GM12878 (cell line): Measurements from ENCODE around the gene CLDN24. TPM values are rescaled to one million over a fixed set of nuclear protein-coding genes. Genes with fewer than 3 reads are reported as not detected.

Experiments used
- ATAC-seq: fragments of 200-7000 bp; cut with Tn5 transposase; 3 replicates; pipeline ENCODE4 v1.9.1; 2020; ENCODE audit warnings: mild to moderate bottlenecking, moderate library complexity
- BruUV-seq: library from RNA; stranded (reverse); fragments of 400-500 nt; replicated peaks from 2 replicates; lab custom pipeline; 2021; lab: Mats Ljungman, UMichigan
- CTCF ChIA-PET: fragments of 300-600 bp; sonication (Branson Sonifier 250); formaldehyde crosslinking; extraction: SDS; loops from one replicate; lab custom pipeline; 2021; ENCODE audit warnings: inconsistent platforms; lab: Yijun Ruan, JAX
- POLR2A ChIA-PET: fragments of 350-600 bp; formaldehyde crosslinking; extraction: SDS; loops from one replicate; lab custom pipeline; 2021; ENCODE audit warnings: inconsistent platforms; lab: Charles Lee
- RAD21 ChIA-PET: fragments of 300-600 bp; sonication (Branson Sonifier 250); formaldehyde crosslinking; loops from one replicate; lab custom pipeline; 2023; ENCODE audit warnings: antibody characterized with exemption; ENCODE audit not compliant: unreplicated experiment; lab: Charles Lee
- SMC1A ChIA-PET: fragments of 300-600 bp; sonication (Branson Sonifier 250); formaldehyde crosslinking; loops from one replicate; lab custom pipeline; 2023; ENCODE audit not compliant: unreplicated experiment, uncharacterized antibody; lab: Charles Lee
- DNase-seq: peaks from one replicate; pipeline ENCODE4 v3.0.0-alpha.2; 2011; ENCODE audit warnings: low read depth, low spot score
- FAIRE-seq: peaks from 3 replicates; lab custom pipeline; 2011; peaks lifted over from hg19 to GRCh38; lab: Jason Lieb, UNC
- H2AFZ ChIP-seq: 2 replicates; pipeline ENCODE4 v1.6.0; 2011; ENCODE audit warnings: low read depth, low read length, control low read depth; ENCODE audit not compliant: control insufficient read depth
- H3K27ac ChIP-seq: 2 replicates; pipeline ENCODE4 v1.5.1; 2011; ENCODE audit warnings: control low read depth; ENCODE audit not compliant: control insufficient read depth, insufficient read depth
- H3K27me3 ChIP-seq, 2 experiments: replicated peaks in 1 of 2; 2 replicates each; pipeline versions ENCODE4 v1.6.0 to v1.6.1; 2011; ENCODE audit warnings: low read length in 1 of 2; ENCODE audit not compliant: control insufficient read depth in 2 of 2, insufficient read depth in 2 of 2
- H3K36me3 ChIP-seq, 2 experiments: 2 replicates each; pipeline ENCODE4 v1.5.1; 2011; ENCODE audit warnings: low read length in 1 of 2; ENCODE audit not compliant: control insufficient read depth in 2 of 2, insufficient read depth in 2 of 2
- H3K4me1 ChIP-seq: 2 replicates; pipeline ENCODE4 v1.6.1; 2011; ENCODE audit warnings: mild to moderate bottlenecking, low read length, moderate library complexity, mixed read lengths; ENCODE audit not compliant: control insufficient read depth, insufficient read depth
- H3K4me2 ChIP-seq: 2 replicates; pipeline ENCODE4 v1.6.0; 2011; ENCODE audit warnings: control low read depth; ENCODE audit not compliant: control insufficient read depth, insufficient read depth
- H3K4me3 ChIP-seq: fragments of 200-600 bp; sonication (generic); 2 replicates; pipeline ENCODE4 v1.5.1; 2016
- H3K79me2 ChIP-seq: 2 replicates; pipeline ENCODE4 v1.6.0; 2011; ENCODE audit warnings: low read length; ENCODE audit not compliant: control insufficient read depth, insufficient read depth
- H3K9ac ChIP-seq: 2 replicates; pipeline ENCODE4 v1.8.0; 2011; ENCODE audit warnings: low read length, control low read depth, mixed read lengths; ENCODE audit not compliant: control insufficient read depth, insufficient read depth
- H3K9me3 ChIP-seq: replicated peaks from 3 replicates; pipeline ENCODE4 v1.5.1; 2011; ENCODE audit warnings: mild to moderate bottlenecking, low read length; ENCODE audit not compliant: control insufficient read depth, insufficient read depth
- H4K20me1 ChIP-seq: 2 replicates; pipeline ENCODE4 v1.6.0; 2011; ENCODE audit not compliant: control insufficient read depth, insufficient read depth
- CEBPB ChIP-seq, 2 experiments: fragments of 150-350 bp in 1 of 2; IDR thresholded peaks; 2 replicates each; pipeline ENCODE4 v1.6.1; 2012 to 2014; ENCODE audit warnings: low read depth in 2 of 2, low read length in 2 of 2, borderline replicate concordance in 1 of 2, inconsistent platforms in 1 of 2
- IRF5 ChIP-seq: fragments of 450-650 bp; IDR thresholded peaks from 2 replicates; pipeline ENCODE4 v1.6.1; 2017; ENCODE audit warnings: borderline replicate concordance
- MXI1 ChIP-seq: fragments of 150-350 bp; IDR thresholded peaks from 2 replicates; pipeline ENCODE4 v1.6.1; 2011; ENCODE audit warnings: low read depth, mild to moderate bottlenecking, inconsistent platforms, low read length, improper control_type of control experiment
- NFYA ChIP-seq: IDR thresholded peaks from 2 replicates; pipeline ENCODE4 v1.6.1; 2011; ENCODE audit warnings: low read depth, mild to moderate bottlenecking, low read length, improper control_type of control experiment, borderline replicate concordance
- PAX5 ChIP-seq: IDR thresholded peaks from 2 replicates; pipeline ENCODE4 v1.6.1; 2011; ENCODE audit warnings: low read depth, low read length, borderline replicate concordance
- PRDM15 ChIP-seq: fragments of 450-650 bp; formaldehyde crosslinking; IDR thresholded peaks from 2 replicates; pipeline ENCODE4 v1.4.0; 2020; ENCODE audit warnings: mild to moderate bottlenecking, moderate library complexity
- SMARCA5 ChIP-seq: fragments of 450-650 bp; IDR thresholded peaks from 2 replicates; pipeline ENCODE4 v1.6.1; 2017; ENCODE audit warnings: mild to moderate bottlenecking
- WGBS: methylation state at CpG from one replicate; pipeline ENCODE4 v1.1.6; 2016; ENCODE audit warnings: low lambda C conversion rate; ENCODE audit not compliant: insufficient replicate concordance, insufficient coverage; ENCODE audit errors: missing lambda C conversion rate; 5-methylcytosine and 5-hydroxymethylcytosine counted together
- in situ Hi-C: fragments of 300-500 bp; cut with MboI; formaldehyde crosslinking; loops from 9 replicates; pipeline ENCODE4 v1.14.3; 2018; ENCODE audit warnings: mixed read lengths
- intact Hi-C: fragments of 100-400 bp; cut with micrococcal nuclease; formaldehyde crosslinking; loops from one replicate; pipeline ENCODE4 v1.14.2; 2022; ENCODE audit not compliant: unreplicated experiment
- polyA plus RNA-seq, 11 experiments: library from polyadenylated mRNA; depleted of rRNA in 4 of 11; unstranded in 6 of 11; stranded (reverse) in 5 of 11; fragments of >200 nt; fragmentation: Nextera tagmentation in 4 of 11; fragmentation: Illumina TruSeq in 1 of 11; extraction: Ambion mirVana in 4 of 11; extraction: Trizol in 1 of 11; gene quantifications; 1 replicate in 1 of 11; 2 replicates in 10 of 11; pipeline versions ENCODE4 v1.2.1 to v1.2.3, GENCODE V29; 2011 to 2016; ENCODE audit warnings: inconsistent platforms in 2 of 11, missing spikeins in 2 of 11, low read depth in 1 of 11
- total RNA-seq, 4 experiments: library from RNA; depleted of rRNA in 3 of 4; stranded (reverse); fragments of >200 nt in 3 of 4; fragmentation: Illumina TruSeq in 1 of 4; extraction: Trizol in 1 of 4; gene quantifications; 2 replicates each; pipeline versions ENCODE4 v1.2.1 to v1.2.3, GENCODE V29; 2013 to 2021

CLDN24 gene
- total and polyA plus RNA-seq, 10 of the 15 experiments (the other 5 are each of a cell fraction or from before 2014, with no cell fraction given), result not detected

- DNase-seq (no peak), ATAC-seq (no peak), FAIRE-seq (no peak)
- ChIA-PET SMC1A (no interaction called here), RAD21 (no interaction called here), POLR2A (no interaction called here), CTCF (no interaction called here)
- no peaks in the 10 kb centered on the region for H3K79me2 ChIP-seq
- no peaks in the 10 kb centered on the region for H4K20me1 ChIP-seq
- H3K27me3 ChIP-seq, result no peaks in the 10 kb centered on the region; a peak in 1 of 4 replicates
- TF ChIP-seq PRDM15 (CRISPR knock-in tag) (no peak), PAX5 (no peak), MXI1 (no peak), IRF5 (no peak), SMARCA5 (no peak), CEBPB (IDR thresholded peaks at IDR 0.05; ENCODE audit: borderline replicate concordance in 1 of 2, low read depth in 2 of 2, low read length in 2 of 2) (no peak), NFYA (no peak)
- H3K9me3 ChIP-seq, result no peaks in the 10 kb centered on the region
- no peaks in the 10 kb centered on the region for H3K4me1 ChIP-seq
- no peak overlapping the region for H3K27ac ChIP-seq
- 48% methylated on average over 8 of the region's 8 CpGs for WGBS
- intact Hi-C loops (no loop called here), in situ Hi-C loops (no loop called here)
- no peak overlapping the region for H3K4me3 ChIP-seq
- no peak overlapping the region for H3K9ac ChIP-seq
- no peak overlapping the region for H3K4me2 ChIP-seq
- BruUV-seq, result no TSS peak
- no peaks in the 10 kb centered on the region for H3K36me3 ChIP-seq
- no peak overlapping the region for H2AFZ ChIP-seq
Measured at GRCh38 chr4:183353557-183353956, 31.3 kb upstream of the CLDN24 start.
